ENCODE measurements around the gene BBS9.
"Not testable (repeated sequence)": the region's sequence is repeated elsewhere in the genome, so short reads cannot be mapped to it uniquely, and the experiment has no call there.

The BBS9 gene

DNA sequence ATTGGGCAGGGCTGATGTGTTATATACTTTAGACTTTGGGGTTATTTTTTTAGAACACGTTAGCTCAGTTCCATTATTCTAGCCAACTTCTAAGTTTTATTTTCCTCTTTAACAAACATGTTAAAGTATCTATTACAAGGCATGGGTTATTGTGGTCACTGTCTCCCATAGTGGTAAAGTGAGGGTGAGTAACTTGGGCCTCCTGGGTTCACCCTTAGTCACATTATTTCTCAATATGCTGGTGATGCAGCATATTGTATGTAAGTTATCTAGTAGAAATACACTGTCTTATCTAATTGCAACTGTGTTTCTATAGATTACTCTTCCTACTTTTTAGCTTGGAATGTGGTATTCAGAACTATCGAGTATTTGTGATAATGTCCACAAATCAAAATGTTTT, 65.9 kb downstream of the BBS9 start:
- DNase-seq (ENCODE audit: low read depth), result no peak

DNA sequence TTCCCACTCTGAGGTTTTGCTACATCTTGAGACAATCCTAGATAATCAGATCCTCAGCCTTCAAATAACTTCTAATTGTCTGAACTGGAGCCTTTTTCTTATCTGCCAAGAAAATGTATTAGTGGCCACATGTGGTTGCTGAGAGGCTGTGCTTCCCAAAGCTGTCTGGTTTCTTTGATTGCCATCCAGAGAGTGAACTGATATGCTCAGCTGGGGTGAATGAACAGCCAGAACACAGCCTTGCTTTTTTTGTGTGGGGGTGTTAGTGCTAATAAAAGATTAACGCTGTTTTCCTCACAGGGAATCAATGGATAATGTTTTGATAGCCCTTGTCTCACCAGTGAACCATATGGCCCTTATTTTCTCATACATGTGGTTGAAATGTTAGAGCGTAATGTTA, 66.9 kb downstream of the BBS9 start:
- DNase-seq (ENCODE audit: low read depth), result no peak

DNA sequence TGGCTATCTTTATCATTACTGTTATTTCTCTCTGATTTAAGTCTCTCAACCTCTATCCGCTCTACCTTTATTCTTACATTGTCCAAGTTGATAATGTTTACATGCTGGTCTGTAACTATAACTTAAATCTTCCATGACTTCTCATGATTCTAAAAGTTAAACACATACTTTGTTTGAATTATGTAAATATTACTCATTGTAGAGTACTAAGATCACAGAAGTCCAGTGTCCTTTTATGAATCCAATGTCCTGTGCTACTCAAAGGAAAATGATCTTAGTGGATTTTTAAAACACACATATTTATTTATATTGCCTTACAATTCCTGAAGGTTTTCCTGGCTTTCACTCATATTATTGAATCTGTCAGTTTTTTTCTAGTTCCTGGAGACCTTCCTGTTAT, 70.9 kb downstream of the BBS9 start:
- DNase-seq (ENCODE audit: low read depth), result no peak

DNA sequence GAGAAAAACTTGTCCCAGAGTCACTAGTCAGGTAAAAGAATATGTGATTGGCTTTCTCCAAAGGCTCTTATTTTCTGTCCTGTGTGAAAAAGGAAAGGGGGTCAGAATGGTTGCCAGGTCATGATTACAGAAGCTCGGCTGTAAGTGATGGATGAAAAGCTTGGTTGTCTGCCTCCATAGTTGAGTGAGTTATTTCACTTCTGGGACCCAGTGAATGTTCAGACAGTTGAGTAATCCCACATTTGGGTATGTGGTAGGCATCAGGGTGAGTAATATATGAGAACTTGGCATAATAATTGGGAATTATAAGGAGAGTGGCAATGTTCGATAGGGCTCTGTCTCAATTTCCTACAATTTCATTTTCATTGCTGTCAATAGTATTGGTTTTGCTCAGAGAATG, 72.5 kb downstream of the BBS9 start:
- no peak for DNase-seq (ENCODE audit: low read depth)

DNA sequence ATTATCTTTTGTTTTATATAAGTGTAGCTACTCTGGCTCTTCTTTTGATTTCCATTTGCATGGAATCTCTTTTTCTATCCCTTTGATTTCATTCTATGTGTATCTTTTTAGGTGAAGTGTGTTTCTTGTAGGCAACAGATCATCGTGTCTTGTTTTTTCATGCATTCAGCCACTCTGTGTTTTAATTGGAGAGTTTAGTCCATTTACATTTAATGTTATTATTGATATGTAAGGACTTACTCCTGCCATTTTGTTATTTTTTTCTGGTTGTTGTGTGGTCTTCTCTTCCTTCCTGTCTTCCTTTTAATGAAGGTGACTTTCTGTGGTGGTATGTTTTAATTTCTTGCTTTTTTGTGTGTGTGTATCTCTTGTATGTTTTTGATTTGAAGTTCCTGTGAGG, 81.6 kb downstream of the BBS9 start:
- no peak for DNase-seq (ENCODE audit: low read depth)

DNA sequence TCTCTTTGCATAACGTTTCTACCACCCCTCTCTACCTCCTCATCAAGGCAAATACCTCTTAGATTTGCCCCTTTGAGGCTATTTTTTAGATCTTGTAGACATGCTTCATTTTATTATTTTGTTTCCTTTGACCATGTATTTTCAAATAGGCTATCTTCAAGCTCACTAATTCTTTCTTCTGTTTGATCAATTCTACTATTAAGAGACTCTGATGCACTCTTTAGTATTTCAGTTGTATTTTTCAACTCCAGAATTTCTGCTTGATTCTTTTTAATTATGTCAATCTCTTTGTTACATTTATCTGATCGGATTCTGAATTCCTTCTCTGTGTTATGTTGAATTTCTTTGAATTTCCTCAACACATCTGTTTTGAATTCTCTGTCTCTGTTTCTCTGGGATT, 82.8 kb downstream of the BBS9 start:
- no peak for DNase-seq (ENCODE audit: low read depth)

DNA sequence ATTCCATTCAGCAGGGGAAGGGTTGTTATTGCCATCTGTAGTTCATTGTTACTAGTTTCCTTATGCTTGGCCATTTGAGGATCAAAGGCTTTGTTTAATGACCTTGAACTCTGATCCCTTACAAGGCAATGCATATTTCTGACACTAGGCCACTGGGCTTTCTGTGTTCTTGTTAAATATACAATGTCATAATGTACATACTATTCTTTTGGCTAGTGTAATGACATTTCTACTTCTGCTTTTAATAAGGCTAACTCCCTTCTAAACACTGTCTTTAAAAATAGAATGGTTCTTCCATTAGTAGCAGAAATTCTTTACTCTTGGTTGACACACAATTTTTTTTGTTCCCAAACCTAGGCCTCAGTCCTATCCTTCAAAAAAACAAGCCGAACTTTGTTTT, 86.6 kb downstream of the BBS9 start:
- no peak for DNase-seq (ENCODE audit: low read depth)

DNA sequence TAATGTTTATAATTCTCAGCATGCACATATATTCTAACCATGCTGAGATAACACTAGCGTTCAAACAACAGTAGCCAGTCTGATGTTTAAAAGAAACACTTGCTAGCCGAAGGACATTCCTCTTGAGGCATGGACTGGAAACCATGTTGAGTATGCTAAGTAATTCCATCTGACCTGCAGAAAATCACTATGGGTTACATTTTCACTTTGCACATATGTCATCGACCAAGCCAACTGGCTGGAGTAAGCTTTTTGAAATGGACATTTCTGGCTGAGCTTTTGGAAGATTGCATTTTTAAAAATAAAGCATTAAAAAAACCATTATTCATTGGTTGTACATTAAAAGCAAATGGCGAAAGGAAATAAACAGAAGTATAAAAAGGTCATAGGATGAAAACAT, 88.2 kb downstream of the BBS9 start:
- no peak for DNase-seq (ENCODE audit: low read depth)

DNA sequence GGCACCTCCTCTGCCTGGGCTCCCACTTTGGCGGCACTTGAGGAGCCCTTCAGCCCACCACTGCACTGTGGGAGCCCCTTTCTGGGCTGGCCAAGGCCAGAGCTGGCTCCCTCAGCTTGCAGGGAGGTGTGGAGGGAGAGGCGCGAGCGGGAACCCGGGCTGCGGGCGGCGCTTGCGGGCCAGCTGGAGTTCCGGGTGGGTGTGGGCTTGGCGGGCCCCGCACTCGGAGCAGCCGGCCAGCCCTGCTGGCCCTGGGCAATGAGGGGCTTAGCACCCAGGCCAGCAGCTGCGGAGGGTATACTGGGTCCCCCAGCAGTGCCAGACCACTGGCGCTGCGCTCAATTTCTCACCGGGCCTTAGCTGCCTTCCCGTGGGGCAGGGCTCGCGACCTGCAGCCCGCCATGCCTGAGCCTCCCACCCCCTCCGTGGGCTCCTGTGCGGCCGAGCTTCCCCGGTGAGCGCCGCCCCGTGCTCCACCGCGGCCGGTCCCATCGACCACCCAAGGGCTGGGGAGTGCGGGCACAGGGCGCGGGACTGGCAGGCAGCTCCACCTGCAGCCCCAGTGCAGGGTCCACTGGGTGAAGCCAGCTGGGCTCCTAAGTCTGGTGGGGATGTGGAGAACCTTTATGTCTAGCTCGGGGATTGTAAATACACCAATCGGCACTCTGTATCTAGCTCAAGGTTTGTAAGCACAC, 89.6 kb downstream of the BBS9 start:
- DNase-seq (ENCODE audit: low read depth), result not testable (repeated sequence)

DNA sequence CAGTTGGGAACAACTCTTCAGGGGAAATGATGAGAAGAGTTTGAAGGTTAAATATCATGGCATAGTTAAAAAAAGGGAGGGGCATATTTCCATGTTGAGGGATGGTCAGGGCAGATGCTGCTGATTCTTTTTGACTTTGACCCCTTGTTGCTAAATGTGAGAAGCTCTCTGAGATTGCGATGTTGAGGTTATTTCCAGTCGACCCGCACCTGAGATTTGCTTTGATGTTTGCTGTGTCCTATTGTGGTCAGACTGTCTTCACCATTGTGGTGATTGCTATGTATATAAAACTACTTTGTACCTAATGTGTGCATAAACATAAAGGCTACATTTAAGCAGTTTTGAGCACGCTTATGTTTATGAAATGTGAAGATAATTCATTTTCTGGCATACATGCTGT, 90.9 kb downstream of the BBS9 start:
- no peak for DNase-seq (ENCODE audit: low read depth)

DNA sequence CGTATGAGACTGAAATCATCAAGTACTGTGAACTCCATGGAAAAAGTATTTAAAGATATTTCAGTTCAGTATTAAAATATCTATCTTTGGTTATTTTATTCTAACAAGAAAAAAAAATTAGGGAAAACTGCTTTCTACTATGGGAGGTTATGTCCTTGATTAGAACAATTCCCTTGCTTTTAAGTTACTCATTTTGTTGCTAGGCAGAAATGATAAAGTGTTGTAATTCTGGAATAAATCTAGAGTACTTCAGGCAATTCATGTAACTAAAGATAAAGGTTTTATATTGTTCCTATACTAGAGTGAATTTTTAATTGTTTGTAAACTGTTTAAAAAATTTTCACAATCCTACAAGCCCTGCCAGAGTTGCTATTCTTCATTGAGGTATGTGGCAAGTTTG, 92.0 kb downstream of the BBS9 start:
- no peak for DNase-seq (ENCODE audit: low read depth)

DNA sequence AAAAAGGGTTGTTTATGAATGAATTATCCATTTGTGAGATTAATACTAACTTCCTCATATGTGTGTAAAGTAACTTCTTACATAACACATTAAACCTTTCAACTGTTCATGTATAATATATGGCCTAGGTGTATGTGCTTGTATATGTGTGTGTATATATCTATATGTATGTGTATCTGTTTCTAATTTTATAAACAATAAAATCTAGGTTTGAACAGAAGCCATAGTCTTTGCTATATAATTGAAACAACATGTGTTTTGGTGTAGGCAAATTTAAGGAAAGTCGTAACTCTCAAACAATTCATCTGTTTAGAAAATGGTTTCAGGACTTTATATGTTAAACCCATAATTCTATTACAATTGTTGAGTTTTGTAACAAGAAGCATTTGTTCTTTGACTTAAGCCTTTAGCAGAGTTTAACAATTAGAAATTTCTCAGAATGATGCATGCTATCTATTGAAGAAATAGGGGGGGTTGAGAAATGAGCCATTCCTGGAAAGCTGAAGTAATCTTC, 103.3 kb downstream of the BBS9 start:
- no peak for DNase-seq (ENCODE audit: low read depth)

DNA sequence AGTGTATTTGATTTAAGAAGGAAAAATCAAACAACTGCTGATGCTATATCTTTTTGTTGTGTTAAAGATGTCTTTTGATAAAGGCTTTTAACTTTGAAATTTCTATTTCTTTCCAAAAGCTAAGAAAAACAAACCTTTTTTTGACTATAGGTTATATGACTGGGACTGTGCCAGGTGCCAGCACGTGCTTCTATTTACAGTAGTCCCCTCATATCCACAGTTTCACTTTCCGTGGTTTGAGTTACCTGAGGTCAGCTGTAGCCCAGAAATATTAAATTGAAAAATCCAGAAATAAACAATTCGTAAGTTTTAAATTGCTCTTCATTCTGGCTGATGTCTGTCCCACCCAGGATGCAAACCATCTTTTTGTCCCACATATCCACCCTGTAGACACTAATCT, 104.3 kb downstream of the BBS9 start:
- DNase-seq (ENCODE audit: low read depth), result no peak

DNA sequence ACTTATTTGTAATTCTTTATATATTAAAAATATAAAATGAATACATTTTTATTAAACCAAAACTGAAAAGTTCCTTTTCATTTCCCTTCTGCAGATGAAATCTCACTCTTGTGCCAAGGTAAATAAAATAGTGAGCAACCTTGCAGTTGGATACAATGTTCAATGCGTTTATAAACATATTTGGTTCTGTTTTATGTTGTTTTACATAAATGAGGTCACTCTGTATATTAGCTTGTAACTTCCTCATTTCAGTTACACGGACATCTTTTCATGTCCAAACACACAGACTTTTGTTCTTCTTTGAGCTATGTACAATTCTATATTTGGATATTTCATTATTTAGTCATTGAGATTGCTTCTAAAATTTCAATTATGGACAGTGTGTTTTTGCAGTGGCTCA, 107.7 kb downstream of the BBS9 start:
- DNase-seq (ENCODE audit: low read depth), result no peak

DNA sequence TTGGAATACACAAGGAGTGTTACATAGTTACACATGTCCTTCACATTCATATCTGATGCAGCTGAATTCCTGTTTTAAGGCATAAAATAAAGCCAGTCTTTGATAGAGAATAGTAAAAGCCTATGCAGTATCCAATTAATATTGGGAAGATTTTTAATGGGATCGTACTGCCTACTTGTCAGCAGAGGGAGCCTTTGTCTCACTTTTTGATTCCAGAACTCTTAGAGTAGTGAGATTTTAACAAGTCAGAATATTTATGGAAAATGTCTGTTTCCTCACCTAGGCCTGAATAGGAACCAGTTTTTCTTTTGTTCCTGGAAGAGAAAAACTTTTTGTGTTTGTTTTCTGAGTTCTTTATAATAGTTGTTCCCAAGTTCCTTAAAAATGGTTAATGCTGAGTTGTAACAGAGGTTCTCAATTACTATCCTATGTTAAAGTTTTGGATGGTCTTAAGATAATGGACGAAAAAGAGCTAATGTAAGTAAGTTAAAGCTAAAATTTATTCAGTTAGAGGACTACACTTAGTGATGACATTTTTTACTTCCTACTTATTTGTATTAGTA, 114.0 kb downstream of the BBS9 start:
- no peak for DNase-seq (ENCODE audit: low read depth)

DNA sequence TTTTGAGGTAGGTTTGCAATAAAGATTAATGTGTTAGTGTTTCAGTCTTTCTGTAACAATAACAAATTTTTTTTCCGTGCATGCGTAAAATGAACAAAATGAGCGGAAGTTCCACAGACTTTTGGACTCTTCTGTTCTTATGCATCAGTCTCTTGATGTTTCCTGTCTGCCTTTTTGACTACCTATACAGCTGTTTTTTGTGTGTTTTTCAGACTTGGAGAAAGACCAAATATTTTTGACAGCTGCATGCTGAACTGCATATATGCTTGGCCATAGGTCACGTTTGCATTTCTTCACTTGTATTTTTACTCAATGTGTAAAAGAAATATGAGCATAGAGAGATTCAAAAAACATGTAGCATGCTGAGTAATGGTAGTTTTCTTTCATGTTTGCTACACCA, 119.3 kb downstream of the BBS9 start:
- DNase-seq (ENCODE audit: low read depth), result no peak

DNA sequence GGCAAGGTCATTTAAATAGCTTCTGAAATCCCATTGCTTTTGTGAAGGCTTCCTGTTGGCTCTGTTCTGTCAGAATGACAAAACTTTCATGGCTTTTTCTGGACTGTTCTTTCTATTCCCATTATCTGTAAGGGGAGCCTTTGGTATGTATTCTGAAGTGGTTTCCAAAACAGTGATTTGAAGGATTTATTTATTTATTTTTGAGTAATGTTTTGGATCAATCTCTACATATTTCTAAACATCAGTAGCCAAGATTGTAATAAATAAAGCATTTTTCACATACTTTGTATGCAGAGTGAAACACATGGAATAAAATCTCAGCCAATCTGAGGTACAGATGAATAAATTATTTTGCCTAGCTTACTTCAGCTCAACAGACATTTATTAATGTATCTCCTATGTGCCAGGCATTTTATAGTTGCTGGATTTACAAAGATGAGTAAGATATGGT, 121.1 kb downstream of the BBS9 start:
- no peak for DNase-seq (ENCODE audit: low read depth)

DNA sequence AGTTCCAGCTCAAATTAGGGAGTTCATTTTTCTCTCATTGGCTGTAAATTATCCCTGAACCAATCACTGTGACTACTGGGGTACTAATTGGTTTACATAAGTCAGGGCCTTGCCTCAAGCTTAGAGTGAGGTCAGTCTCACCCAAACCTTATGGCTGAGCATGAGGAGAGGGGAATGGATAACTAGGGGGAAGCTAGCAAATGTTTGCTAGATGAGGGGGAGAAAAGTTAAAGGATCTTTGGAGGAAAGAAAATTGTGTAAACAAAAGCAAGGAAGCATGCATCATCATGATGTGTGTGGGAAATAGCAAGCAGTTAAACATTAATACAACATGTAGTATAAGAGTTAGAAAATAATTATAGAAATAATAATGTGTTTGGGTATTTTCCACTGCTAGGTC, 121.9 kb downstream of the BBS9 start:
- DNase-seq (ENCODE audit: low read depth), result no peak

DNA sequence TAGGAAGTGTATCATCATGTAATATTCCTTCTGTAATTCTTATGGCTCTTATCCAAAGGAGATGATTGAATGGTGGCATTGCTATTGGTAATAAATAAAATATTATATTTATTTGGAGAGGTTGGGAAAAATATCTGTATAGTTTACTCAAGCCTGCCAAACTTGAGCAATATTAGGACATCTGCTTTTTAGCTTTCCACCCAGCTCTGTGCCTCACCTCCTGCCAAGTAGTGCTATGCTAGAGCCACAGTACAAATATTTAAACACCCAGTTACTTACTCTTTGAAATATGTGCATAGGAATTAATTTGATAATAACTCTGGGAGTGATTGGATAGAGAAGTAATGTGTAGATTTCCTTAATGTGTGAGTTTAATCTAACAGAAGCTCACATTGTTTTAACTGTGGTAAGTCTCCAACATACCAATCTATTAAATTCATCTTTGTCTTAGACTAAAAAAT, 129.2 kb downstream of the BBS9 start:
- DNase-seq (ENCODE audit: low read depth), result no peak

DNA sequence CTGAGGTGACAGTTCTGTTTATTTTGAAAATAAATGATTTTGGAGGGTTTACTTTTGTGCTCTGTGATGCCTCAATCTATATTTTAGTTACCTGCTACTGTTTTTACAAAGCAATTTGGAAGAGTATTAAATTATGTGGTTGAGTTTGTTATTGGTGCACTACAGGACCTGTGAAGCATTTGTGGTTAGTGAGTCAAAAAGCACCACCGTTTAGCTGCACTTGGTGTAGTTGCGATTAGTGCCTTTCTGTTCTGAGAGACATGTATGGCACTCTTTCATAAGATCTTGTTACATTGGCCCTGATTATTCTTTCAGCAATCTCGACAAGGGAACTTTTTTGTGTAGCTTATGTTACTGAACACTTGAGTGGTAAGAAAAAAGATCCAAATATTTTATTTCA, 132.2 kb downstream of the BBS9 start:
- no peak for DNase-seq (ENCODE audit: low read depth)

DNA sequence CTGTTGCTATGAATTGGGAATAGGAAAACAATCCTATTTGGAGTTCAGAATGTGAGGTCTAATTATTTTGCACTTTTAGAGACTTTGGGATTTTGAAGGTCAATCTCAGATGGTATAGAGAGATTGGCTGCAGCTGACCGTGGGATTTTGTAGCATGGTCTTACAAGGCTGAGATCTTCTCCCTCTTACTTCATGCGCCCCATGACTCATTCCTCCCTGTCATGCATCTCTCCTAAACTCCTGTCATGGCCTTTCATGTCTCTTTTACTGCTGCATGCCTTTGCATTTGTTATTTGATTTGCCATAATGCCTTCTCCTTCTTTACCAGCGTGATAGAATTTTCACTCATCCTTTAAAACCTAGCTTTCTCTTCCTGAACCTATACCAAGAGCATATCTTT, 133.1 kb downstream of the BBS9 start:
- DNase-seq (ENCODE audit: low read depth), result no peak

DNA sequence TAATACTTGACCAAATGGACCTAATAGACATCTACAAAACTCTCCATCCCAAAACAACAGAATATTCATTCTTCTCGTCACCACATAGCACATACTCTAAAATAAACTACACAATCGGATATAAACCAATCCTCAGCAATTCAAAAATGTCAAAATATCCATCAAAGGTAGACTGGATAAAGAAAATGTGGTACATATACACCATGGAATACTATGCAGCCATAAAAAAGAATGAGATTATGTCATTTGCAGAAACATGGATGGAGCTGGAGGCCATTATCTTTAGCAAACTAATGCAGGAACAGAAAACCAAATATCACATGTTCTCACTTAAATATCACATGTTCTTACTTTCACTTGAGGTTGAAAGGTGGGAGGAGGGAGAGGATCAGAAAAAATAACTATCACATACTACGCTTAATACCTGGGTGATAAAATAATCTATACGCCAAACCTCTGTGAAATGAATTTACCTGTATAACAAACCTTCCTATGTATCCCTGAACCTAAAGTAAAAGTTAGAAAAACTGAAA, 142.5 kb downstream of the BBS9 start:
- DNase-seq (ENCODE audit: low read depth), result not testable (repeated sequence)

DNA sequence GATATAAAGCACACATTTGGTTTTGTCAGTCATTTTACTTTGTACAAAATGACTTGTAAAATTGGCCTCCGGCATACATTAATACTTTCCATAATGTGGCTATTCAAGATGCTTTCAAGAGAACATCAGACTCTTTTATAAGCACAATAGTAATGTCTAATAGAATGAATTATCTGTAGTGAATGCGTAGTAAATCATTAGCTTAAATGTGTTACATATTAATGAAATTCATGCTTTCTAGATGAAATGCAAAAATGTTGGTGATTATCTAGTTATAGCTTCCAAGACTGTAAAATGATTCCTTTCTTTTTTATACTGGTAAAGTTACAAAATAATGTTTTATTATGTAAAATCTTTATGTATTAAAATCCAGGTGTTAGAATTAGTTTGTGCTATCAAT, 144.0 kb downstream of the BBS9 start:
- no peak for DNase-seq (ENCODE audit: low read depth)

DNA sequence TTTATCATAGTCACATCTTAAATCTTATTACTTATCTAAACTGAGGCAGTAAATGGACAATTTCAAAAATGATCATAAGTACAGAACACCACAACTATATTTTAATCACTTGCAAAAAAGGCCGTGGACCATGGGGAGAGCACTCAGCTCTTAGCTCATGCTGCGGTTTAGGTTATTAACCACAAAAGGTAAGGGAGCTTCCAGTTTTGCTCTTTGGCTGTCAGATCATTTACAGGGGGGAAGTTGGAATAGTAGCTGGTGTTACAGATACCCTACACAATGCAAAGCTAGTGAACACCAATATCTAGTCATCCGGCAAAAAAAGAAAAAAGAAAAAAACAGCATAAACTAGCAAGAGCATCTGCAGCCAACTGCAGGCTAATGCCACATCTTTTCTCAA, 147.0 kb downstream of the BBS9 start:
- no peak for DNase-seq (ENCODE audit: low read depth)
